GM19035 (cell line): ENCODE data around the gene CR1L.
"Not testable (repeated sequence)": the region's sequence is repeated elsewhere in the genome, so short reads cannot be mapped to it uniquely, and the experiment has no call there.

ENCODE experiments used
- ATAC-seq: cut with Tn5 transposase; IDR thresholded peaks from one replicate; pipeline ENCODE4 v1.9.1; 2021; ENCODE audit not compliant: unreplicated experiment

Gene CR1L

GRCh38 chr1:207644852-207645634, at the start of gene CR1L:
TSS of gene CR1L (plus strand) at chr1:207645133. CDS start at chr1:207645234, 101 bp downstream.
- peak; percentile 95 for ATAC-seq

- no peak for ATAC-seq
These were observed 41.2 kb upstream of the CR1L start for GRCh38 chr1:207603777-207604176.

GRCh38 chr1:207605444-207606361, 39.2 kb upstream of the CR1L start:
- ATAC-seq, result no peak

- ATAC-seq, result no peak
These were observed 38.6 kb upstream of the CR1L start for GRCh38 chr1:207606362-207606755.

GRCh38 chr1:207612762-207613161, 32.2 kb upstream of the CR1L start:
- no peak for ATAC-seq

- ATAC-seq, result peak; percentile 98
These were observed 24.9 kb upstream of the CR1L start for GRCh38 chr1:207619871-207620542.

- no peak for ATAC-seq
These were observed 24.4 kb upstream of the CR1L start for GRCh38 chr1:207620543-207620893.

GRCh38 chr1:207625504-207626071, 19.3 kb upstream of the CR1L start:
- ATAC-seq, result not testable (repeated sequence)

- ATAC-seq, result no peak
These were observed 18.0 kb upstream of the CR1L start for GRCh38 chr1:207626972-207627337.

GRCh38 chr1:207627496-207627895, 17.4 kb upstream of the CR1L start:
- ATAC-seq, result no peak

GRCh38 chr1:207628776-207629175, 16.2 kb upstream of the CR1L start:
- ATAC-seq, result no peak

- no peak for ATAC-seq
These were observed 13.8 kb upstream of the CR1L start for GRCh38 chr1:207631137-207631536.

- no peak for ATAC-seq
These were observed 11.7 kb upstream of the CR1L start for GRCh38 chr1:207633226-207633625.

- ATAC-seq, result not testable (repeated sequence)
These were observed 11.1 kb upstream of the CR1L start for GRCh38 chr1:207633699-207634289.

- ATAC-seq, result not testable (repeated sequence)
These were observed 10.6 kb upstream of the CR1L start for GRCh38 chr1:207634293-207634692.

GRCh38 chr1:207635569-207636186, 9.3 kb upstream of the CR1L start:
- not testable (repeated sequence) for ATAC-seq

- not testable (repeated sequence) for ATAC-seq
These were observed 6.3 kb upstream of the CR1L start for GRCh38 chr1:207638487-207639145.

GRCh38 chr1:207639362-207639761, 5.6 kb upstream of the CR1L start:
- ATAC-seq, result not testable (repeated sequence)

- ATAC-seq, result no peak
These were observed 624 bp upstream of the CR1L start for GRCh38 chr1:207644166-207644851.
